GM18526 (cell line): ENCODE measurements around the gene FAF1.

Experiments used
- POLR2A ChIP-seq: IDR thresholded peaks from 3 replicates; pipeline ENCODE4 v1.6.1; 2011; ENCODE audit not compliant: insufficient read length; ENCODE audit errors: extremely low read depth

FAF1 gene

DNA sequence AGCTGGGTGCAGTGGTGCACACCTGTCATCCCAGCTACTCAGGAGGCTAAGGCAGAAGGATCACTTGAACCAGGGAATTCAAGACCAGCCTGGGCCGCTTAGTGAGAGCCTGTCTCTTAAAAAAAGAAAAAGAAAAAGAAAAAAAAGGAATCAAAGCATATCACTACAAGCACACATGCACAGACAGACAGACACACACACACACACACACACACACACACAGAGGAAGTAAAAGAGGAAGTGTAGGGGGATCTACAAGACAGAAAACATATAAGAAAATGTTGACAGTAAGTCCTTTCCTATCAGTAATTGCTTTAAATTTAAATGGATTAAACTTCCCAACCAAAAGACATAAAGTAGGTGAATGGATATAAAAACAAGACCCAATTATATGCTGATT lies 180.3 kb downstream of the FAF1 start:
- no peak for TF ChIP-seq POLR2A

GRCh38 chr1:50775740-50776139 lies 184.3 kb downstream of the FAF1 start:
- no peak for TF ChIP-seq POLR2A

DNA sequence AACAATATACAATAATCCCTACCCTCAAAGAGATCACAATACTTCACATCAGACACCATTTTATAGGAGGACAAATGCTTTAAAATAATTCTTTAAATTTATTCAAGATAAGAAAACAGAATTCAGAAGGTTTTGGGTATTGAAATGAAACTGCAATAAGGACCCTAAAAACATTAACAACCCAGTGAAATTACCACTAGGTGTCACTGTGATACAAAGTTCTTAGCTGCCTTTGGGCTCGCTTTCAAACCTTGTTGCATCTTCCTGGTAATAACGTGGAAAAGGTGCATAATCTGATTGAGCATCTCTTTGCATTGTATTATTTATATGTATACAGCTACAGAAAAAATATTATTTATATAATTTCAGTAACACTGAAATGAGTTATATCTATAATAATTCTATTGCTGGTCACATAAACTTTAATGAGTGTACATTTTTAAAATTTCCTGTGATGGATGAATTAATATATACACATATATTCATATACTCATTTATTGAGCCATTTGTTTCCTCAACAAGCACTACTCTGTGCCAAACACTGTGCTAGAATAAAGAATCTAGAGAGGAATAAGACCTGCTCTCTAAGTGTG lies 185.2 kb downstream of the FAF1 start:
- no peak for TF ChIP-seq POLR2A

GRCh38 chr1:50766688-50767087 lies 193.4 kb downstream of the FAF1 start:
- no peak for TF ChIP-seq POLR2A

- no peak for TF ChIP-seq POLR2A
These were observed 209.9 kb downstream of the FAF1 start for GRCh38 chr1:50750021-50750619.

DNA sequence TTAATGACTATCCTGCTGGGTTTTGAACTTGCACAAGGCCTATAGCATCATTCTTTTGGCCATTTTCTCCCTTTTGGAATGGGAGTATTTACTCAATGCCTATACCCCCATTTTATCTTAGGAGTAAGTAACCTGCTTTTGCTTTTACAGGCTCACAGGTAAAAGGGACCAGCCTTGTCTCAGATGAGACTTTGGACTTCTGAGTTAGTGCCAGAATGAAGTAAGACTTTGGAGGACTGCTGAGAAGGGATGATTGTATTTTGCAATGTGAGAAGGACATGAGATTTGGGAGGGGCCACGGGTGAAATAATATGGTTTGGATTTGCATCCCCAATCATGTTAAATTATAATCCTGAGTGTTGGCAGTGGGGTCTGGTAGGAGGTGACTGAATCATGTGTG lies 212.7 kb downstream of the FAF1 start:
- no peak for TF ChIP-seq POLR2A

DNA sequence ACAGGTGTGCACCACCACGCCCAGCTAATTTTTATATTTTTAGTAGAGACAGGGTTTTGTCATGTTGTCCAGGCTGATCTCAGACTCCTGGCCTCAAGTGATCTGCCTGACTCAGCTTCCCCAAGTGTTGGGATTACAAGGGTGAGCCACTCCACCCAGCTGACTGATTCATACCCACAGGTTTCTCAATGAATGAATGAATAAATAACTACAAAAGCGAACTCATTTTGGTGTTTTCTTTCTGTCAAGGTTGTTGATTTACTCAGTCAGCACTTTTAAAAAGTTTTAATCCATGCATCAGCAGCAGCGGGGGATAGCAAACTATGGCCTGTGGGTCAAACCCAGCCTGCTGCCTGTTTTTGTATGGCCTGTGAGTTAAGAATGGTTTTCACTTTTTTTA lies 217.5 kb downstream of the FAF1 start:
- TF ChIP-seq POLR2A = no peak

GRCh38 chr1:50739125-50739524 lies 220.9 kb downstream of the FAF1 start:
- TF ChIP-seq POLR2A = no peak

DNA sequence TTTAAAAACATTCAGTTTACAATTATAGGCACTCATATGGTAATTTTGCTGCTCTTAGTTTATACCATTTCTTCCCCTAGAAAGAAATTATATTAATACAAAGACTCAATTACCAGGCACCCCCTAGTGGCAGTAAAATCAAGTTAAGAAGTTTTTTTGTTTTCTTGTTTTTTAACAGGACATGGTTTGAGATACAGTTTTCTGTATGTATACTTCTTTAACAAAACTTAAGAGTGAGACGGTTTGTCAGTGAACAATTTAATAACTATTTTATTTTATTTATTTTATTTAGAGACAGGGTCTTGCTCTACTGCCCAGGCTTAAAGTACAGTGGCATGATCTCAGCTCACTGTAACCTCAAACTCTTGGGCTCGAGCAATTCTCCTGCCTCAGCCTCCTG lies 224.6 kb downstream of the FAF1 start:
- no peak for TF ChIP-seq POLR2A

DNA sequence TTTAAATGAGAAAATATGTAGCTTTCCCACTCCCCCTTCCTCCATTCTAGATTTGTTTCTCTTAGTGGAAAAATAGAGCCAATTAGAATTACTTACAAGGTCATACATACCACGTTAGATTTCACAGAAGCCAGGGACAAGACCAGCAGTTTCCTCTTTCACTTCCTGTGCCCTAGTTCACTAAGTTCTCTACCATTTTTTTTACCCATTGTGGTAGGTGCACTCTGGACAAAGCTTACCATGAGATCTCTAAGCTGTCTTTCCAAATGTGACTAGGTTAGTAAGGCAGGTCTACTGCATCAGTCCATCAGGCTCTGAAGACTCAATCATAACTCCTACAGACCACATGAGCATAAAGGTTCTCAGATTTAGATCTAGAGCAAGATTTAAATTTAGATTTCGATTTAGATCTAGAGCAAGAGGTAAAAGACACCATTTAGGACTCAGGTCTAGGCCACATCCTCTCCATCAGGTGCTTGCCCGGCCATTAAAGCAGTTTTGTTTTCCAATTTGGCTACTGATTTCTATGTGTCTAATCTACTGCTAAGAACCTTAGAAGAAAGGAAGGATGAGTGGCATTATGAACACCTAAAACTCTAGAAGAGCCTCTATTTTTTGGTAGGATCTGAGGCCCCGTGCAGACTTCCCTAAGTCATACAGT lies 235.3 kb downstream of the FAF1 start:
- no peak for TF ChIP-seq POLR2A

GRCh38 chr1:50720457-50721053 lies 239.5 kb downstream of the FAF1 start:
- no peak for TF ChIP-seq POLR2A

- no peak for TF ChIP-seq POLR2A
These were observed 240.9 kb downstream of the FAF1 start for GRCh38 chr1:50719126-50719525.

DNA sequence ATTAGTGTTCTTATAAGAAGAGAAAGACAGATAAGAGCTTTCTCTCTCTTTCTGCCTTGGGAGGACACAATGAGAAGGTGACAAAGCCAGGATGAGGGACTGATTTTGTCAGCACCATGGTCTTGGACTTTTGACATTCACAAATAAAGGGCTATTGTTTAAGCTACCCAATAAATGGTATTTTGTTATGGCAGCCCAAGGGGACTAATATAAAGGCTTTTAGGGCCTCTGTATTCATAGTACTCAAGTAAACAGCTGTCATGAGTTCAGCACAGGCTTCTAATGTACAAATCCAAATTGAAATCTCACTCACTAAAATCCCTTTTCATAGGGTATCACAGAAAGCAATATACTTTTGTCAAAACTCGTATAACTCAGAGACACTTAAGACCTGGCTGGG lies 242.7 kb downstream of the FAF1 start:
- TF ChIP-seq POLR2A = no peak

- TF ChIP-seq POLR2A = no peak
These were observed 250.0 kb downstream of the FAF1 start for GRCh38 chr1:50710099-50710498.

GRCh38 chr1:50707824-50708223 lies 252.2 kb downstream of the FAF1 start:
- TF ChIP-seq POLR2A = no peak

DNA sequence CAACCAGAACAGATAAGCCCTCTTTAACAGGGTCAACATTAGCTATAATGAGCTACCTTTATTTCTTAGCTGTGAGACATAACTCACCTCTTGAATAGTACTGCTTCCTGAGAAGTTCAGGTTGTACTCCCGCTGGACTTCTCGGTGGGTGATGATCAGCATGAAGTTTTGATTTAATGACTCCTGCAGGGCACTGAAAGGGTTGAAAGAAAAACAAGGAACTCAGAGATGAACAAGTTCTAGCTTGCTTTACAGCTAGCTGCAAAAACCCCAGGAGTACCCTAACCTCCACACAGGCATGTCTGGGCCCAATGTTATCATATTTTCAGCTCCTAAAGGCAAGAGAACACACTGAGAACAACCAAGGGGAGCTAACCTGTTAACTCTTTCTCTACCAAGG lies 254.4 kb downstream of the FAF1 start:
- TF ChIP-seq POLR2A = no peak
